Keratinocyte (primary cell): ENCODE data around the gene FANCL. TPM values are rescaled to one million over a fixed set of nuclear protein-coding genes. Genes with fewer than 3 reads are reported as not detected.
"Not testable (repeated sequence)": the region's sequence is repeated elsewhere in the genome, so short reads cannot be mapped to it uniquely, and the experiment has no call there.

Experiments
- DNase-seq: peaks from one replicate; pipeline ENCODE4 v3.0.0-alpha.2; 2011; ENCODE audit warnings: low read depth, missing footprints, low spot score
- FAIRE-seq: peaks from 2 replicates; lab custom pipeline; 2011; peaks lifted over from hg19 to GRCh38; lab: Jason Lieb, UNC
- H2AFZ ChIP-seq: 2 replicates; pipeline ENCODE4 v1.6.0; 2012; ENCODE audit warnings: low read length, control low read depth, inconsistent platforms; ENCODE audit not compliant: control insufficient read depth
- H3K27ac ChIP-seq: 2 replicates; pipeline ENCODE4 v1.5.1; 2011; ENCODE audit warnings: low read length; ENCODE audit not compliant: control insufficient read depth, insufficient read depth
- H3K27me3 ChIP-seq: 3 replicates; pipeline ENCODE4 v1.6.0; 2011; ENCODE audit warnings: low read length; ENCODE audit not compliant: control insufficient read depth, insufficient read depth; ENCODE audit errors: extremely low read depth
- H3K36me3 ChIP-seq, 2 experiments: 2 replicates in 1 of 2; 3 replicates in 1 of 2; pipeline ENCODE4 v1.5.1; 2011; ENCODE audit warnings: low read length in 2 of 2, mild to moderate bottlenecking in 1 of 2; ENCODE audit not compliant: control insufficient read depth in 2 of 2, insufficient read depth in 2 of 2; ENCODE audit errors: extremely low read depth in 1 of 2
- H3K4me1 ChIP-seq: 3 replicates; pipeline ENCODE4 v1.5.1; 2011; ENCODE audit warnings: low read length; ENCODE audit not compliant: control insufficient read depth, insufficient read depth; ENCODE audit errors: extremely low read depth
- H3K4me2 ChIP-seq: 3 replicates; pipeline ENCODE4 v1.6.0; 2011; ENCODE audit warnings: low read depth, low read length; ENCODE audit not compliant: control insufficient read depth, insufficient read depth; ENCODE audit errors: extremely low read depth
- H3K4me3 ChIP-seq, 3 experiments: fragments of 200-600 bp in 1 of 3; sonication (generic) in 1 of 3; 2 replicates in 2 of 3; 3 replicates in 1 of 3; pipeline ENCODE4 v1.5.1; 2011 to 2016; ENCODE audit warnings: low read length in 3 of 3, mild to moderate bottlenecking in 3 of 3, control low read depth in 2 of 3, inconsistent platforms in 1 of 3, low read depth in 1 of 3, mixed read lengths in 1 of 3, mixed run types in 1 of 3, moderate library complexity in 1 of 3; ENCODE audit not compliant: control insufficient read depth in 2 of 3, insufficient read depth in 2 of 3; ENCODE audit errors: extremely low read depth in 1 of 3
- H3K79me2 ChIP-seq: 2 replicates; pipeline ENCODE4 v1.6.0; 2012; ENCODE audit warnings: low read length; ENCODE audit not compliant: control insufficient read depth, insufficient read depth
- H3K9ac ChIP-seq: 3 replicates; pipeline ENCODE4 v1.6.0; 2011; ENCODE audit warnings: low read length; ENCODE audit not compliant: control insufficient read depth, insufficient read depth; ENCODE audit errors: extremely low read depth
- H3K9me1 ChIP-seq: 3 replicates; pipeline ENCODE4 v1.6.0; 2011; ENCODE audit warnings: low read length; ENCODE audit not compliant: control insufficient read depth, insufficient read depth; ENCODE audit errors: extremely low read depth
- H3K9me3 ChIP-seq: 2 replicates; pipeline ENCODE4 v1.5.1; 2012; ENCODE audit warnings: low read depth, low read length; ENCODE audit not compliant: control insufficient read depth
- H4K20me1 ChIP-seq: 3 replicates; pipeline ENCODE4 v1.6.0; 2011; ENCODE audit warnings: low read length; ENCODE audit not compliant: control insufficient read depth, insufficient read depth; ENCODE audit errors: extremely low read depth
- CTCF ChIP-seq, 3 experiments: IDR thresholded peaks in 1 of 3; conservative IDR thresholded peaks in 1 of 3; optimal IDR thresholded peaks in 1 of 3; 2 replicates in 2 of 3; 3 replicates in 1 of 3; pipeline versions ENCODE3 to v1.5.1; 2011; ENCODE audit warnings: low read length in 3 of 3, mild to moderate bottlenecking in 3 of 3, moderate library complexity in 2 of 3, control low read depth in 1 of 3, inconsistent platforms in 1 of 3; ENCODE audit not compliant: insufficient read depth in 2 of 3; ENCODE audit errors: extremely low read depth in 1 of 3
- EZH2 ChIP-seq: IDR thresholded peaks from one replicate; pipeline ENCODE4 v1.6.1; 2012; ENCODE audit warnings: inconsistent platforms, mild to moderate bottlenecking, low read length, moderate library complexity
- dilution Hi-C: fragments of 300-500 bp; cut with MboI; formaldehyde crosslinking; loops from one replicate; pipeline ENCODE4 v1.7.0; 2020; ENCODE audit warnings: low sequenced_read_pairs; ENCODE audit not compliant: extremely low pct_ligation_motif_present
- polyA plus RNA-seq, 5 experiments: library from polyadenylated mRNA; depleted of rRNA in 3 of 5; stranded (reverse) in 3 of 5; stranded (forward) in 1 of 5; unstranded in 1 of 5; fragments of >200 nt; gene quantifications; 1 replicate in 1 of 5; 2 replicates in 3 of 5; 3 replicates in 1 of 5; pipeline versions ENCODE4 v1.2.1 to v1.2.3, GENCODE V29; 2011 to 2012; ENCODE audit warnings: missing spikeins in 2 of 5, low read depth in 1 of 5, low replicate concordance in 1 of 5

Gene FANCL
- polyA plus RNA-seq, 1 donor (not counting 4 experiments of a cell fraction or from before 2014, with no cell fraction given): 15.1 TPM

- Histone ChIP-seq H3K4me1 (no peaks in the 10 kb centered on the region), H3K27me3 (no peaks in the 10 kb centered on the region), H3K9me3 (no peaks in the 10 kb centered on the region), H3K9ac (no peak overlapping the region), H3K27ac (no peak overlapping the region), H4K20me1 (no peaks in the 10 kb centered on the region), H3K79me2 (no peaks in the 10 kb centered on the region), H3K4me3 (no peak overlapping the region), H2AFZ (no peak overlapping the region), H3K36me3 (no peaks in the 10 kb centered on the region), H3K4me2 (no peak overlapping the region), H3K9me1 (no peaks in the 10 kb centered on the region)
- TF ChIP-seq EZH2: no peak
- TF ChIP-seq CTCF (optimal IDR thresholded peaks at IDR 0.05 in 1 of 3, IDR thresholded peaks at IDR 0.05 in 1 of 3, conservative IDR thresholded peaks at IDR 0.05 in 1 of 3; ENCODE audit: extremely low read depth in 1 of 3, insufficient read depth in 2 of 3, low read length in 3 of 3): no peak
- dilution Hi-C loops: no loop called here
- FAIRE-seq (no peak), DNase-seq (no peak)
Observed at GRCh38 chr2:58182527-58182926, 58.6 kb downstream of the FANCL start.

- FAIRE-seq: no peak
- no peaks in the 10 kb centered on the region for H4K20me1 ChIP-seq
Observed at GRCh38 chr2:58180635-58181034, 60.5 kb downstream of the FANCL start.

GRCh38 chr2:58180175-58180574, 61.0 kb downstream of the FANCL start:
- H3K4me3 ChIP-seq, DNase-seq, H3K9me3 ChIP-seq, H3K79me2 ChIP-seq, H3K4me1 ChIP-seq, FAIRE-seq, H3K27me3 ChIP-seq, H3K4me2 ChIP-seq, dilution Hi-C loops, H3K9ac ChIP-seq, H2AFZ ChIP-seq, H3K27ac ChIP-seq, H4K20me1 ChIP-seq, H3K9me1 ChIP-seq, H3K36me3 ChIP-seq: not testable (repeated sequence)

More at GRCh38 chr2:58180635-58181034, 60.5 kb downstream of the FANCL start:
- no peaks in the 10 kb centered on the region for H3K9me1 ChIP-seq
- H3K4me1 ChIP-seq: no peaks in the 10 kb centered on the region
- no peak for TF ChIP-seq EZH2
- TF ChIP-seq CTCF (optimal IDR thresholded peaks at IDR 0.05 in 1 of 3, IDR thresholded peaks at IDR 0.05 in 1 of 3, conservative IDR thresholded peaks at IDR 0.05 in 1 of 3; ENCODE audit: extremely low read depth in 1 of 3, insufficient read depth in 2 of 3, low read length in 3 of 3): no peak
- H3K27me3 ChIP-seq: no peaks in the 10 kb centered on the region
- no peak overlapping the region for H3K9ac ChIP-seq
- no peaks in the 10 kb centered on the region for H3K79me2 ChIP-seq
- no peak for DNase-seq
- no peak overlapping the region for H2AFZ ChIP-seq
- H3K9me3 ChIP-seq: no peaks in the 10 kb centered on the region
- H3K4me2 ChIP-seq: no peak overlapping the region
- H3K36me3 ChIP-seq: no peaks in the 10 kb centered on the region
- dilution Hi-C loops: no loop called here
- no peak overlapping the region for H3K27ac ChIP-seq
- H3K4me3 ChIP-seq: no peak overlapping the region

- H3K9me1 ChIP-seq, dilution Hi-C loops, FAIRE-seq: not testable (repeated sequence)
Observed at GRCh38 chr2:58177187-58177586, 63.9 kb downstream of the FANCL start.

More at GRCh38 chr2:58177187-58177586, 63.9 kb downstream of the FANCL start:
- not testable (repeated sequence) for H3K27ac ChIP-seq, H3K9ac ChIP-seq, H3K4me2 ChIP-seq, H3K36me3 ChIP-seq, DNase-seq, H2AFZ ChIP-seq, H3K4me1 ChIP-seq, H3K4me3 ChIP-seq, H3K27me3 ChIP-seq, H4K20me1 ChIP-seq, H3K79me2 ChIP-seq, H3K9me3 ChIP-seq
